Type B pancreatic cell (in vitro differentiated cells): Measurements from ENCODE around the gene ANKRD13D. TPM values are rescaled to one million over a fixed set of nuclear protein-coding genes. Genes with fewer than 3 reads are reported as not detected.

Experiments used
- DNase-seq: peaks from one replicate; pipeline ENCODE4 v3.0.0; 2021; ENCODE audit warnings: mixed read lengths; ENCODE audit not compliant: unreplicated experiment; ENCODE audit errors: extremely low spot score
- H3K27ac Mint-ChIP-seq: 2 replicates; pipeline ENCODE4 v1.8.0; 2021; ENCODE audit warnings: mild to moderate bottlenecking, mixed read lengths
- H3K27me3 Mint-ChIP-seq: 2 replicates; pipeline ENCODE4 v1.8.0; 2021; ENCODE audit warnings: mixed read lengths
- H3K36me3 Mint-ChIP-seq: 2 replicates; pipeline ENCODE4 v1.8.0; 2021; ENCODE audit warnings: mixed read lengths
- H3K4me1 Mint-ChIP-seq: one replicate; pipeline ENCODE4 v1.8.0; 2021; ENCODE audit warnings: mixed read lengths; ENCODE audit not compliant: unreplicated experiment
- H3K4me3 Mint-ChIP-seq: 2 replicates; pipeline ENCODE4 v1.8.0; 2021; ENCODE audit warnings: mild to moderate bottlenecking, mixed read lengths
- H3K9me3 Mint-ChIP-seq: 2 replicates; pipeline ENCODE4 v1.8.0; 2021; ENCODE audit warnings: mixed read lengths
- CTCF ChIP-seq: fragments of 200-600 bp; sonication (generic); conservative IDR thresholded peaks from 2 replicates; pipeline ENCODE4 v1.5.0; 2021; ENCODE audit warnings: antibody characterized with exemption, mild to moderate bottlenecking
- total RNA-seq: library from RNA; stranded (reverse); gene quantifications from 2 replicates; pipeline ENCODE4 v1.2.1, GENCODE V29; 2021; ENCODE audit warnings: low replicate concordance

Gene ANKRD13D
- total RNA-seq, 1 donor from 2014 or later = 70.5 TPM

DNA sequence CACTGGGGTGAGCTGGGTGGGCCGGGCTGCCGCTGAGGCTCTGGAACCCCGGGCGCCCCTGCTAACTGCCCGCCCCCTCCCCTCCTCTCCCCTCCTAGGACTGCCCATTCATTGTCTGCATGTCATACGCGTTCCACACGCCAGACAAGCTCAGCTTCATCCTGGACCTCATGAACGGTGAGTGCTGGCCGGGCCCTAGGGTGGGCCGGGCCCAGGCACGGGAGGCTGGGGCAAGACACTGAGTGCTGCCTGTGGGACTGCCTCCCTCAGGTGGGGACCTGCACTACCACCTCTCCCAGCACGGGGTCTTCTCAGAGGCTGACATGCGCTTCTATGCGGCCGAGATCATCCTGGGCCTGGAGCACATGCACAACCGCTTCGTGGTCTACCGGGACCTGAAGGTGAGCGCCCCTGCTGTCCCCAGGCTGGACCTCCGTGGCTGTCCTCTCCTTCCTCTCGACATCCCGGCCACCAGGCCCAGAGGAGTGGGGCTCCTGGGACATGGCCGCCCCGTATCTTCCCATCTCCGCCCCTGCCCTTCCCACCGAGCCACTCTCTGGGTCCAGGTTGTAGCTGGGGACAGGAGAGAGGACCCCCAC, 7.5 kb upstream of the ANKRD13D start:
- Mint-ChIP-seq H3K27ac (no peak overlapping the region), H3K27me3 (no peaks in the 10 kb centered on the region), H3K9me3 (no peaks in the 10 kb centered on the region), H3K36me3 (no peaks in the 10 kb centered on the region), H3K4me3 (no peak overlapping the region), H3K4me1 (no peaks in the 10 kb centered on the region)
- TF ChIP-seq CTCF = no peak
- no peak for DNase-seq

DNA sequence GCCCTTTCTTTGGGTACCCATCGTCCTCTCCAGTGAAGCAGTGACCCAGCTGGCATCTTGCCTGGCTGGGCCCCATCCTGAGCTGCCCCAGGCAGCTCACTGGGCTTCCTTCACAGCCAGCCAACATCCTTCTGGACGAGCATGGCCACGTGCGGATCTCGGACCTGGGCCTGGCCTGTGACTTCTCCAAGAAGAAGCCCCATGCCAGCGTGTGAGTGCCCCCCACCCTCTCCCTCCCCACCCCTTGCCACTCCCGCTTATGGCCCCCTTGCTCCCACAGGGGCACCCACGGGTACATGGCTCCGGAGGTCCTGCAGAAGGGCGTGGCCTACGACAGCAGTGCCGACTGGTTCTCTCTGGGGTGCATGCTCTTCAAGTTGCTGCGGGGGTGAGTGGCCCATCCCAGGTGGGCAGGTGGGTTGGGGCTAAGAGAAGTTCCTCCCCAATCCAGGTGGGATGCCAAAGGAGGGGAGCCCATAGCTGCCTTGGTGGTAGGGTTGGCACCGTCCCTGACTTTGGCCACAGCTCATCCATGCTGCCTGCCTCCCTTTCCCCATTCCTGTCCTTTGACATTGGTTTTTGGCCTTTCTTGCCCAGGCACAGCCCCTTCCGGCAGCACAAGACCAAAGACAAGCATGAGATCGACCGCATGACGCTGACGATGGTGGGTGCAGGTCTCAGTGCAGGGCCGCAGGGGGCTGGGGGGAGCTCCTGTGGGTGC, 6.8 kb upstream of the ANKRD13D start:
- H3K4me3 Mint-ChIP-seq = no peak overlapping the region
- H3K27ac Mint-ChIP-seq = no peak overlapping the region
- no peaks in the 10 kb centered on the region for H3K27me3 Mint-ChIP-seq
- H3K36me3 Mint-ChIP-seq = no peaks in the 10 kb centered on the region
- peaks cover 3% of the 10 kb centered on the region for H3K4me1 Mint-ChIP-seq
- DNase-seq = no peak
- H3K9me3 Mint-ChIP-seq = no peaks in the 10 kb centered on the region
- TF ChIP-seq CTCF = no peak

- H3K9me3 Mint-ChIP-seq = no peaks in the 10 kb centered on the region
- no peak for TF ChIP-seq CTCF
- no peak overlapping the region for H3K4me3 Mint-ChIP-seq
- H3K27ac Mint-ChIP-seq = no peak overlapping the region
- H3K4me1 Mint-ChIP-seq = peaks cover 9% of the 10 kb centered on the region
- H3K27me3 Mint-ChIP-seq = no peaks in the 10 kb centered on the region
- no peak for DNase-seq
- no peaks in the 10 kb centered on the region for H3K36me3 Mint-ChIP-seq
Measured at GRCh38 chr11:67282876-67283371, 6.2 kb upstream of the ANKRD13D start.

DNA sequence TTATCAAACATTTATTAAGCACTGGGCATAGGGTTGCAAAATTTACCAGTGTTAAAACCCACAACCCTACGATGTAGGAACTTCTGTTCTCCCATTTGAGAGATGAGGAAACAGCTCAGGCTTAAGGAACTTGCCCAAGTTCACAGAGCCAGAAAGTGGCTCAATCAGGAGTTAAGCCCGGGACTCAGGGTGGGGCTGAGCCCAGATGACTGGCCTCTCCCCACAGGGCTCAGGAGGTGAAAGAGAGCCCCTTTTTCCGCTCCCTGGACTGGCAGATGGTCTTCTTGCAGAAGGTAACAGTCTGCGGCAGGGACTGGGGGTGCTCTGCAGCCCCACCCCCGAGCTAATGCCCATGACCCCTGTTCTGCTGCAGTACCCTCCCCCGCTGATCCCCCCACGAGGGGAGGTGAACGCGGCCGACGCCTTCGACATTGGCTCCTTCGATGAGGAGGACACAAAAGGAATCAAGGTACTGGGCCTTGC, 5.6 kb upstream of the ANKRD13D start:
- no peak overlapping the region for H3K27ac Mint-ChIP-seq

More for the DNA sequence above, 5.6 kb upstream of the ANKRD13D start:
- no peak for TF ChIP-seq CTCF
- Mint-ChIP-seq H3K27me3 (no peaks in the 10 kb centered on the region), H3K36me3 (no peaks in the 10 kb centered on the region), H3K4me1 (peaks cover 11% of the 10 kb centered on the region), H3K9me3 (no peaks in the 10 kb centered on the region), H3K4me3 (no peak overlapping the region)
- no peak for DNase-seq
